ENCODE results near the gene YPEL2.
"Not testable (repeated sequence)": the region's sequence is repeated elsewhere in the genome, so short reads cannot be mapped to it uniquely, and the experiment has no call there.

The YPEL2 gene

DNA sequence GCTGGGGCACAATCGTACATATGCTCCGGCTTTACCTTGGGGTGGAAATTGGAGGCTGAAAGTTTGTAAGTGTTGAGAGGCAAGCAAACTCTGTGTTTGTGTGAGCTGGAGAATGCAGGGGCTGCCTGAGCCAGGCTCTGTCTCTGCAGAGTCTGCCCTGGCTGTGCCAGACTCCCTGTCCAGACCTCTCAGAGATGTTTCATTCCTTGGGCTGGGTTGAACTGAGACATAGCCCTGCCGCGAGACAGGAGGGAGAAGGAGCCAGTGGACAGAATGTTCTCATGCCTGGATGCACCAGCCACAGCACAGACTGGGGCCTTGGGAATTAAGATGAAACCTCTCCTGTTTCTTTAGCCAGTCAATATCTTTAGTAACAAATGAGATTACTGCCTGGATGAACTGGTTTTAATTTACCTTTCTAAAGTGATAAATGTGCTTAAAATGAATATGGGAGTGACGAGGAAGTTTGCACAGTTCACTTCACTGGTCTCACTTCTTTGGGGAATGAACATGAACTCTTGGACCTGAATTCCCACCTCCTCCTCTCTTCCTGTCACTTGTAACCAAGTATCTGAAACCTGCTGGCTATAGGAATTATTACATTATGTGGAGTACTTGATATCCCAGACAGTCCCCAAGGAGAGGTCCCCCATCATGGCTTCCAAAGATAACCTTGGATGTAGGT lies 40.1 kb downstream of the YPEL2 start:
- H3K4me3 ChIP-seq (ENCODE audit: low read length): no peak overlapping the region
- DNase-seq (ENCODE audit: low read depth, low spot score): no peak

DNA sequence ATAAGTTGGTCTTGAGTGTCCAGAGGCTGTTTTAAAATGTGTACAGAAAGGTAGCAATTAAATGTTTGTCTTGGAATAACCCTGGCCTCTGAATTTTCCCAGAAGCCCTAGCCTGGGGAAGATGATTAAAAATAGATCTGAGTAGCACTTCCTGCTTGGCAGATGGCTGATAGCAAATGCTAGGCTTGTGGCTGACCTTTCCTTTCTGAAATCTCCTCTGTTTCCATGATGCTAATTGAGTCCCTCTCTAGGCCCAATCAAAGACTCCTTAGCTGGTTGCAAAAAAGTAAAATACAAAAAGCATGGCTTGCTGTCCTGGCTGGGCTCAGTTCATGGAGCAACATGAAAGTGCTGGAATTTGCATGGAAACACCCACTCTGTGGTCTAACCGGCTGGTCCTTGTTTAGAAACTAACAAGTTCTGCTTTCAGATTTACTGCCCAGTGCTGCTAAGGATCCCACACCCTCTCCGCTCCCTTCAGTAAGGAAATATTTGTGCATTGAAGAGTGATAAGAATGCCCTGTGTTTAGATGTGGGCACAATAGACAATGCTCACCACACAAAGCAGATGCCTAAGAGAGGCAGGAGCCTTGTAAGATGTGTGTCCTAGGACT lies 40.8 kb downstream of the YPEL2 start:
- DNase-seq (ENCODE audit: low read depth, low spot score): no peak

DNA sequence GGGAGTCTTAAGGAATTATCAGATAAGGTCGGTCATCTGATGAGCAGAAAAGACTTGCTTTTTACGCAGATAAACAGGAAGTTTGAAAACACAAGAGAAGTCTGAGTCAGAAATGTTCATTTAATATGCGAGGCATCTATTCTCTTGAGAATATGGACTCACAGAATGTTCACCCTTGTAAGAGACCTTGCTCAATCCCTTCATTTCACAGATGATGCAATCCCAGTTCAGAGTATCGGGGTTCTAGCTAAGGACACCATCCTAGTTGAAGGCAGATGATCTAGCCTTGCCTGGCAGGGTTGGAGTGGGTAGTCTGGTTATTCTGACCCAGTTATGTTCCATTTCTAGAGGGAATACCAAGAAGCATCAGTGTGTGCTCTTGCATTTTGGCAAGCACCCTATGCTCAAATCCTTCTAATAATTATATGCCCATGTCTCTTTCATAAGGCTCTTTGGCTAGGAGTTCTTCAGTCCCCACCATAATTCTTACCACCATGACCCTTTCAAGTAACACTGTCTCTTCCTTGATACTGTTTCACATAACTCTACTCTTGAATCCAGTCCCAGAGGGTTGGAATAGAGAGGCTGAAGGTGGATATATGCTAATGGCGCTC lies 42.5 kb downstream of the YPEL2 start:
- no peak overlapping the region for H3K4me3 ChIP-seq (ENCODE audit: low read length)
- no peak for DNase-seq (ENCODE audit: low read depth, low spot score)

More for the DNA sequence above, 40.8 kb downstream of the YPEL2 start:
- no peak overlapping the region for H3K4me3 ChIP-seq (ENCODE audit: low read length)

DNA sequence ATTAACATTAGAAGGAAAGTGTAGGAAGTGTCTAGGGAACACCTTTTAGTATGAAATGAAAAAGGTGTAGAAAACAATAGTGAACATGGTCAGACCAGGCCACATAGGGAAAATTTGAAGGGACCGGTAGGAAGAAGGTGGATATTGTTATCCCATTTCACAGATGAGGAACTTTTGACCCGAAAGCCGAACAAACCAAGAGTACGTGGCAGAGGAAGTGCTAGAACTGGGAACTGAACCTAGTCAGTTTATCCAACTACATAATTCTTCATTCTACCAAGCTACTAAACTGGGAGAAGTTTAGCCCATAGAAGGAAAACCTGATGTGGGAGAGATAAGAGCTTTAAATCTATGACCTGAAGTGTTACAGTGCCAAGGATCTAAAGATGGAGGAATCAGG lies 43.2 kb downstream of the YPEL2 start:
- DNase-seq (ENCODE audit: low read depth, low spot score): no peak
- H3K4me3 ChIP-seq (ENCODE audit: low read length): no peak overlapping the region

DNA sequence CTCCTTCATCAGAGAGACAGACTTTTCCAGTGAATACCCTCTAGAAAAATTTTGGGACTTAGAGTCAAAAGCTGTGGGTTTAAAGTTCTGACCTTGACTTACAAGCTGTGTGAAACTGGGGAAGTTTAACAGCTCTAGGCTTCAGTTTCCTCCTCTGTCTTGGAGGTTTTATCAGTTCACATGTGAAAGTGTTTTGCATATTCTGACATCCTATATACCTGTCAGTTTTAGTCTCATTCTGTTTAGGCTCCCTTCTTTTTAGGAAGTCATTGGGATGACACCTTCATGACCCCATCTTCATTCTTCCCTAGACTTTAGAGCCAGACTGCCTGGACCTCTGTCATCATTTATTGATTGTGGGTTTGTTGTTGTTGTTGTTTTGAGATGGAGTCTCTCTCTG lies 44.4 kb downstream of the YPEL2 start:
- no peak for DNase-seq (ENCODE audit: low read depth, low spot score)
- H3K4me3 ChIP-seq (ENCODE audit: low read length): no peak overlapping the region

DNA sequence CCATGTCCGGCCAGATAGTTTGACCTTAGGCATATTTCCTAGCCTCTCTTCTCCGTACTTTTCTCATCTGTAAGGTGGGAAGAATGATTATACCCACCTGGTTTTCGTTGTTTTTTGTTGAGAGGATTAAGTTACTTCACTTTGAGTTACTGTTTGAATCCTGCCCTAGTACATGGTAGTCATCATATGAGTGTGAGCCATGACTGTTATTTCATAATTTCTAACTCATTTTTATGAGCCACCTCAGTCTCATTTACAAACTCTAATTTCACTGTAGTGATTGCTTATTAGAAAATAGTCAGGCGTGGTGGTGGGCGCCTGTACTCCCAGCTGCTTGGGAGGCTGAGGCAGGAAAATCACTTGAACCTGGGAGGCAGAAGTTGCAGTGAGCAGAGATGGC lies 45.1 kb downstream of the YPEL2 start:
- H3K4me3 ChIP-seq (ENCODE audit: low read length): no peak overlapping the region

DNA sequence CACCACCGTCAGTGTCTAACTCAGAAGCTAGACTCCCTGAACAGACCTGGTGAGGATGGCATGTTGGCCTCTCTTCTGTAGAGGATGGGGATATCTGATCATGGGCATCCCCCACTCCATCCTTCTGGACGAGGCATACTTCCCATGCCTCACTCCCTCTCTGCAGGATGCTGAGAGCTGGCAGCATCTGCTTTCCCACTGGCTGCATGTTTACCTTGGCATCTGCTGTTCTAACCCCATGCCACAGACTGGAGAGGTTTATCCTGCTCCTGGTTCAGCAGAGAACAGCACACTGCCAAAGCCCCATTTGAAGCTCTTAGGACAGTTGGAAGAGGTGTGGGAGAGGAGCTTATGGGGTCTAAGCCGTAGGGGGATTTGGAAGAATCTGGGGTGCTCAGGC lies 46.0 kb downstream of the YPEL2 start:
- no peak overlapping the region for H3K4me3 ChIP-seq (ENCODE audit: low read length)
- DNase-seq (ENCODE audit: low read depth, low spot score): no peak

More for the DNA sequence above, 45.1 kb downstream of the YPEL2 start:
- DNase-seq (ENCODE audit: low read depth, low spot score): no peak

DNA sequence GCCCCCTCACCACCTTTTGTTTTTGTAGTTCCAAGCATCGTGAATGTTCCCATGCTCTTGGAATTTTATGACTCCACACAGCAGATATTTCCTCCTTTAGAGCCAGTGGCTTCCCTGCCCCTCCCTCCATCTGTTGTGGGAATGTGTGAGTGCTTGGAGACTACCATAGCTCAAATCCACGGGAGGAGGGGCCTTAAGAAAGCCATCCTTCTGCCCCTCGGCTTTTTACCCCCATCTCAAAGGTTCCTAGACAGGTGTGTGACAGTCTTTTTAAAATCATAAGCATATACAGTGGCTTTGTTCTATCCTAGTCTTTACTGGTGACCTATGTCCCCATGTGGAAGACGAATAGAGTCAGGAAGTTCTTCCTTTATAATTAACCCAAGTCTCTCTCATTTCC lies 47.2 kb downstream of the YPEL2 start:
- no peak for DNase-seq (ENCODE audit: low read depth, low spot score)
- H3K4me3 ChIP-seq (ENCODE audit: low read length): no peak overlapping the region

DNA sequence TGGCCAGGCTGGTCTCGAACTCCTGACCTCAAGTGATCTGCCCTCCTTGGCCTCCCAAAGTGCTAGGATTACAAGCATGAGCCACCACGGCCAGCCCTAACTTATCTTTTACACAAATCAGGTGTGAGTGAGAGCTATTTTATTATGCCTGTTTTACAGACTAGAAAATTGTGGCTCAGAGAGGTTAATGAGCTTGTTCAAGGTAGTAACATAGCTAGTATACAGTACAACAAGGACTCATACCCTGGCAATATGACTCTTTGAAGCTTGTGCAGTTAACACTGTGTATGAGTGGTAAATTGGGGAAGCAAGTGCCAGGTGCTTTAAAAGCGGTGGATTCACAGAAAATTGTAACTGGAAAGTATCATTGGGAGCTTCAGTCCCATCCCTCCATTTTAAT lies 49.0 kb downstream of the YPEL2 start:
- H3K4me3 ChIP-seq (ENCODE audit: low read length): no peak overlapping the region
- no peak for DNase-seq (ENCODE audit: low read depth, low spot score)

DNA sequence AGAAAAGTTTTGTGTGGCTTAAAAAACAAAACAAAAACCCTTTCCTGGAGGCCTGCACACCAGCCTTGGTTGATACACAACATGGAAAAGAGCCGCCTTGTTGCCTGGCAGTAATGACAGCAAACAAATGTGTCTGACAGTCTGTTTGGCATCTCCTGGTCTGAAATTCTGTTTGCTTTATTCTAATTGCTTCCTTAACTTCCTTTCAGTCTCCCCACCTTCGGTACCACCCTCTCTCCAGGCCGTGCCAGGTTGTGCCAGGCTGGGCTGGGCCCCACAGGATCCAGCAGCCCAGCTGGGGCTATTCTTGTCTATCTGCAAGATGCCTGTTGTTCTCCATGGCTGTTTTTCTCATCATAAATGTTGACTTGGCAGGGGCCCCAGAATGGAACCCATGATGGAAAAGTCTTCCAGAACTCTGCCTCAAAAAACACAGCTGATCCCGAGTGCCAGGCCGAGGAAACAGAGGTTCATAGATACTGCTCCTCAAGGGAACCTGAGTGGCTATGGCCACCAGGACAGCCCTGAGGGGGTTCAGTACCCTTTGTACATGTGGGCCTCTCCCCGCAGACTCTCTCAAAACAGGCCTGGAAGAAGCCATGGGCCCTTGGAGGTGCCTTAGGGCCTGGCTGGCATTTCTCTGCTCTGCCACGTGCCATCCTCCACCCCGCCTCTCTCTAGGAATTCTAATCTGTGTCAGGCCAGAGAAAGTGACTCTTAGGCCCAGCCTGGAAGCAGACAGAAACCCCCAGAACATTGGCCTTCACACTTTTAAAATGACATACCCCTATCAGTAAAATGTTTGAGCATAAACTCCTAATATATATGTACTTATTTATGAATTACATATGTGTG lies 50.5 kb downstream of the YPEL2 start:
- DNase-seq (ENCODE audit: low read depth, low spot score): no peak
- H3K4me3 ChIP-seq (ENCODE audit: low read length): no peak overlapping the region

DNA sequence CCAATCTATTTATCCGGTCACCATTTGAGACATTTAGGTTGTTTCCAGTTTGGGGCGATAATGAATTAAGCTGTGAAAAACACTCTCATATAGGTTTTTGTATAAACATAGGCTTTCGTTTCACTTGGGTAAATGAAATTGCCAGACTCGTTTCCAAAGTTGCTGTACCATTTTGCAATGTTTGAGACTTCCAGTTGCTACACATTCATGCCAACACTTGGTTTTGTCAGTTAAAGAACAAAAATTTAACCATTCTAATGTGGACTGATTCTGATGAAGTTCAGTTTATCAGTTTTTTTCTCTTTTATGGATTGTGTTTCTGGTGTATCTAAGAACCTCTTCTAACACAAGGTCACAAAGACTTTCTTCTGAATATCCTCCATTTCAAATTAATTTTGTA lies 52.4 kb downstream of the YPEL2 start:
- no peak for DNase-seq (ENCODE audit: low read depth, low spot score)
- no peak overlapping the region for H3K4me3 ChIP-seq (ENCODE audit: low read length)

DNA sequence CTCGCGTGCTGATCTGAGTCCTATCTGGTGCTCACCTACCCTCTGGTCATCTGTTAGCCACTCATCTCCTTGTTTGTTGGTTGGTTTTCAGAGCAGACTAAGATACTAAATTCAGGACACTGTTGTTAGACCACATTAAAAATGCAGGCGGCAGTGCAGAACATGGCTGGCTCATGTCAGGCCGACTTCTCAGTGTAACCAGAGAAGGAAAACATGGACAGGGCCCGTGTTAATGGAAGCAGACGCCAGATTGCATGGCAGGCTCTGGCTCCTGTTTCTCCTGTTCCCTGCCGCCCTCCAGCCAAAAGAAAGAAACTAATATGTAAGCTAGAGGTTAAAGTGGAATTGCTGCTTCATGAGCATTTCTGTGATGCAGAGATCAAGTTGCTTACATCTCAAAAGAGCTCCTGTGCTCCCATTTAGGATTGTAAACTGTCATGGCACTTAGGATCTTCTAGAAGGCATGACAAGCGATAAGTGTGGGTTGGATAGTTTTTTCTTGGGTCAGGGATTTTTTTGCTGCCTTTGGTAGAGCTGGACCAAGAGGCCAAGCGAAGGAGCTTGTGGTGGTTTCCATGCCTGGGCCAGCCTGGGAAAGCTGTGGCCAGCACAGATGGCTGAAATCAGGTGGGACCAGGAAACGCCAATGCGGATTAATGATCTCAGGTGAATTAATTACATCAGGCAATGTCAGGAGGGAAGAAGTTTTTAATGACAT lies 56.1 kb downstream of the YPEL2 start:
- H3K4me3 ChIP-seq (ENCODE audit: low read length): no peak overlapping the region
- DNase-seq (ENCODE audit: low read depth, low spot score): no peak

DNA sequence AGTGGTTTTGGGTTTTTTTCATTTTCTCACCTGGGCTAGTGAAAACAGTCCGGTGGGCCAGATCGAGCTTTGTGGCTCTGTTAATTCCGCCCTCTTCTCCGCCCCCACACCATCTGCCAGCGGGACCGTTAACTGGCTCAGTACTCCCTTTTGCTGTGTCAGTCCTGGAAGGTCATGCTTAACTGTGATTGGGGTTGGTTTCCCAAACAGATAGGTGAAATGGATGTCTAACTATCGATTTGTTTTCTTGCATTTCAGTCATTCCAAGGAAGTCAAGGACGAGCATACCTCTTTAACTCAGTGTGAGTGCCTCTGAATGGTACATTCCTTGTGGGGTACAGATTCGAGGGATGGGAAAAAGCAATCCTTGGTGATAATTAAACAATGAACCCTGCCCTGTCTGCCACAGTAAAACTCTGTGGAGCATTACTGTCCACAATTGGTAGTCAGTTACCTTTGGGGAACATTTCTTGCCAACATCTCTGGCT lies 56.7 kb downstream of the YPEL2 start:
- DNase-seq (ENCODE audit: low read depth, low spot score): no peak
- H3K4me3 ChIP-seq (ENCODE audit: low read length): no peak overlapping the region

DNA sequence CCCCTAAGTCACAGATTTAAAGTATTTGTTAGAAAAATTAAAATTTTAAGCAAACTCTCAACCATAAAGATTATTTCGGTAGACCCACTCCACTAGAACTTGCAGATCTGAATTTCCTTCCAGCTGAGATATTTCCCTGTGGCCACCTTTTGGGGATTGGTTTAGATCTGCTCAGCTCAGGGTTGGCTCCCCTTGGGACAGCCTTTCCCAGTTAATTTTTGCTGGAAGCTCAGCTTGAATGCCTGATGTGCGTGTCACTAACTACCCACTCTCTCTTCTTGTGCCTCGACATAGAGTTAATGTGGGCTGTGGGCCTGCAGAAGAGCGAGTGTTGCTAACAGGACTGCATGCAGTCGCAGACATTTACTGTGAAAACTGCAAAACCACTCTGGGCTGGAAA lies 57.6 kb downstream of the YPEL2 start:
- H3K4me3 ChIP-seq (ENCODE audit: low read length): no peak overlapping the region
- no peak for DNase-seq (ENCODE audit: low read depth, low spot score)

DNA sequence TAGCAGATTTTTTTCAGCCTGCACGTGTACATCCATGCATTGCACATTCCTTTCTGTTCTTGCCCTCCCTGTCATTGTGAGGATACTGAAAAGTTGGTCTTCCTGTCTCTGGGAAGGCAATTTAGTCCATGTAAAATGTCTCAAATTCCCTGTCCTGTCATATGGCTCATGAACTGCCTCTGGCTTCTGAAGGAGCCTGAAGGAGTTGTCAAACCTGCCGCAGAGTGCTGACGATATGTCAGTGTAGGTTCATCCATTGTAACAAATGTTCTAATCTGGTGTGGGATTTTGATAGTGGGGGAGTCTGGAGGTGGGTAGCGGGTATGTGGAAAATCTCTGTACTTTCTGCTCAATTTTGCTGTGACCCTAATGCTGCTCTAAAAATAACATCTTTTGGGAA lies 59.6 kb downstream of the YPEL2 start:
- DNase-seq (ENCODE audit: low read depth, low spot score): no peak

DNA sequence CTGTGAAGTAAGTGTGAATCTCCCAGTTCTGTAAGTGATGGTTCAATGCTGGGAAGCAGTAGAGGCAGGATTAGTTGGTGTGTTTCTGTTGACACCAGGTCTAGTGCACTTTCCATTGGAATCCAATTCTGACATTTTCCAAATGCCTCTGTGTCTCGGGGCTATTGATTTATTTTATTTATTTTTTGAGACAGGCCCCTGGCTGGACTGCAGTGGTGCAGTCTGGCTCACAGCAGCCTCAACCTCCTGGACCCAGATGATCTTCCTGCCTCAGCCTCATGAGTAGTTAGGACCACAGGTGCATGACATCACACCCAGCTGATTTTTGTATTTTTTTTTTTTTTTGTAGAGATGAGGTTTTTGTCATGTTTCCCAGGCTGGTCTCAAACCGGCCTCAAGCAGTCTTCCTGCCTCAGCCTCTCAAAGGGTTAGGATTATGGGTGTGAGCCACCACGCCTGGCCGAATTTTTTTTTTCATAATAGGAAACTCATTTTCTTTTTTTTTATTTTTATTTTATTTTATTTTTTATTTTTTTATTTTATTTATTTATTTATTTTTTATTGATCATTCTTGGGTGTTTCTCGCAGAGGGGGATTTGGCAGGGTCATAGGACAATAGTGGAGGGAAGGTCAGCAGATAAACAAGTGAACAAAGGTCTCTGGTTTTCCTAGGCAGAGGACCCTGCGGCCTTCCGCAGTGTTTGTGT lies 61.7 kb downstream of the YPEL2 start:
- H3K4me3 ChIP-seq (ENCODE audit: low read length): no peak overlapping the region
- no peak for DNase-seq (ENCODE audit: low read depth, low spot score)

More for the DNA sequence above, 59.6 kb downstream of the YPEL2 start:
- no peak overlapping the region for H3K4me3 ChIP-seq (ENCODE audit: low read length)

DNA sequence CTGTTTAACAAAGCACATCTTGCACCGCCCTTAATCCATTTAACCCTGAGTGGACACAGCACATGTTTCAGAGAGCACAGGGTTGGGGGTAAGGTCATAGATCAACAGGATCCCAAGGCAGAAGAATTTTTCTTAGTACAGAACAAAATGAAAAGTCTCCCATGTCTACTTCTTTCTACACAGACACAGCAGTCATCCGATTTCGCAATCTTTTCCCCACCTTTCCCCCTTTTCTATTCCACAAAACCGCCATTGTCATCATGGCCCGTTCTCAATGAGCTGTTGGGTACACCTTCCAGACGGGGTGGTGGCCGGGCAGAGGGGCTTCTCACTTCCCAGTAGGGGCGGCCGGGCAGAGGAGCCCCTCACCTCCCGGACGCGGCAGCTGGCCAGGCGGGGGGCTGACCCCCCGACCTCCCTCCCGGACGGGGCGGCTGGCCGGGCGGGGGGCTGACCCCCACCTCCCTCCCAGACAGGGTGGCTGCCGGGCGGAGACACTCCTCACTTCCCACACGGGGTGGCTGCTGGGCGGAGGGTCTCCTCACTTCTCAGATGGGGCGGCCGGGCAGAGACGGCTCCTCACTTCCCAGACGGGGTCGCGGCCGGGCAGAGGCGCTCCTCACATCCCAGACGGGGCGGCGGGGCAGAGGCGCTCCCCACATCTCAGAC lies 62.4 kb downstream of the YPEL2 start:
- H3K4me3 ChIP-seq (ENCODE audit: low read length); DNase-seq (ENCODE audit: low read depth, low spot score): not testable (repeated sequence)
